SKM-1 (cell line): ENCODE measurements around the gene KRT77.
"Not testable (repeated sequence)": the region's sequence is repeated elsewhere in the genome, so short reads cannot be mapped to it uniquely, and the experiment has no call there.

Source experiments
- DNase-seq: peaks from one replicate; lab custom pipeline; 2025; ENCODE audit not compliant: unreplicated experiment; lab: John Stamatoyannopoulos, UW

Gene KRT77

GRCh38 chr12:52703424-52703823 is at the start of gene KRT77:
TSS of gene KRT77 (minus strand) at chr12:52703524. CDS start at chr12:52703434, 90 bp downstream.
- no peak for DNase-seq

- no peak for DNase-seq
Observed at GRCh38 chr12:52752516-52752915, 49.2 kb upstream of the KRT77 start.

GRCh38 chr12:52751795-52752194 is 48.5 kb upstream of the KRT77 start:
- DNase-seq, result no peak

- not testable (repeated sequence) for DNase-seq
Observed at GRCh38 chr12:52750532-52750931, 47.2 kb upstream of the KRT77 start.

- no peak for DNase-seq
Observed at GRCh38 chr12:52749827-52750226, 46.5 kb upstream of the KRT77 start.

- no peak for DNase-seq
Observed at GRCh38 chr12:52748578-52748977, 45.3 kb upstream of the KRT77 start.

- DNase-seq, result no peak
Observed at GRCh38 chr12:52745554-52745953, 42.2 kb upstream of the KRT77 start.

GRCh38 chr12:52744493-52745156 is 41.3 kb upstream of the KRT77 start:
- no peak for DNase-seq

- no peak for DNase-seq
Observed at GRCh38 chr12:52742822-52743457, 39.6 kb upstream of the KRT77 start.

- no peak for DNase-seq
Observed at GRCh38 chr12:52742196-52742580, 38.9 kb upstream of the KRT77 start.

- no peak for DNase-seq
Observed at GRCh38 chr12:52741375-52742195, 38.3 kb upstream of the KRT77 start.

- no peak for DNase-seq
Observed at GRCh38 chr12:52740584-52740983, 37.3 kb upstream of the KRT77 start.

- no peak for DNase-seq
Observed at GRCh38 chr12:52739963-52740362, 36.6 kb upstream of the KRT77 start.

- DNase-seq, result no peak
Observed at GRCh38 chr12:52735816-52736632, 32.7 kb upstream of the KRT77 start.

GRCh38 chr12:52735106-52735505 is 31.8 kb upstream of the KRT77 start:
- no peak for DNase-seq

- DNase-seq, result no peak
Observed at GRCh38 chr12:52730793-52731192, 27.5 kb upstream of the KRT77 start.

GRCh38 chr12:52730383-52730782 is 27.1 kb upstream of the KRT77 start:
- no peak for DNase-seq

GRCh38 chr12:52729147-52729546 is 25.8 kb upstream of the KRT77 start:
- DNase-seq, result no peak

GRCh38 chr12:52728374-52728773 is 25.1 kb upstream of the KRT77 start:
- DNase-seq, result no peak

- DNase-seq, result no peak
Observed at GRCh38 chr12:52727037-52727436, 23.7 kb upstream of the KRT77 start.

- DNase-seq, result no peak
Observed at GRCh38 chr12:52726451-52726850, 23.1 kb upstream of the KRT77 start.
